Neuron (in vitro differentiated cells): ENCODE measurements around the gene PRMT1.
"Not testable (repeated sequence)": the region's sequence is repeated elsewhere in the genome, so short reads cannot be mapped to it uniquely, and the experiment has no call there.

Experiments
- H2AFZ ChIP-seq: one replicate; pipeline ENCODE4 v1.6.1; 2013; ENCODE audit warnings: low read depth, mild to moderate bottlenecking, inconsistent platforms, low read length, moderate library complexity
- H3K27me3 ChIP-seq: one replicate; pipeline ENCODE4 v1.6.1; 2013; ENCODE audit warnings: low read length; ENCODE audit not compliant: insufficient read depth
- H3K36me3 ChIP-seq: one replicate; pipeline ENCODE4 v1.6.1; 2013; ENCODE audit warnings: low read length; ENCODE audit not compliant: insufficient read depth
- H3K4me1 ChIP-seq: one replicate; pipeline ENCODE4 v1.6.1; 2013; ENCODE audit warnings: low read length; ENCODE audit not compliant: insufficient read depth
- H3K4me3 ChIP-seq: 2 replicates; pipeline ENCODE4 v1.5.1; 2013; ENCODE audit warnings: mild to moderate bottlenecking, low read length, moderate library complexity
- H3K9me3 ChIP-seq: one replicate; pipeline ENCODE4 v1.6.1; 2013; ENCODE audit warnings: low read length

PRMT1 gene

DNA sequence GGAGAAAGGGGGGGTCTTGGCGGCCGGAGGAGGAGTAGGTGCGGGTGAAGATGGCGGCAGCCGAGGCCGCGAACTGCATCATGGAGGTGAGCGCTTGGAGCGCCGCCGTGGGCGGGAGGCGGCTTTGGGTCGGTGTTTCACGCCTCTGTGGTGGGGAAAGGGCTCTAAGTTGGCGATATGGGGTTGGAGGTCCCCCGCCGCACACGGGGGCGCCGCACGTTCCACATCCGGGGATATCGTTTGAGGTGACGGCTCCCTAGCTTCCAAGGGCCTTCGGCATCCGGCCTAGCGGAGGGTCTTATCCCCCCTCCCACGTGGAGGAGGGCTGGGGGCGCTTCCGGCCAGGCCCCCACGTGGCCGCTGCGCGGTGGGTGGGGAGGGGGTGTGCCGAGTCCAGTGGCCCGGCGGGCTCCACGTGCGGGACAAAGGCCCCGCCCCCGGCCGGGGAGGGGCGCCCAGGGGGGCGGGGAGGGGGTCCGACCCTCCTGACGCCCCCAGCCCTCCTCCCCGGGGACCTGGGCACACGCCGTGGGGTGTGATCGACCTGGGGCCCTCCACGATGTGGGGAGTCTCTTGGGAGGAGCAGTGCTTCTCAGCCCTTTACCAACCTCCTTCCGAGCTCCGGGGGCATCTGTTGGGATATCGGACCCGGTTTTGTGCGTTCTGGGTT lies at the start of gene PRMT1:
TSS of gene PRMT1 (plus strand) at position 41 of the 670 bp plus-strand sequence. CDS start at position 51, 10 bp downstream.
- H3K9me3 ChIP-seq = no peaks in the 10 kb centered on the region
- H3K36me3 ChIP-seq = peaks cover 18% of the 10 kb centered on the region
- peaks cover 28% of the 10 kb centered on the region for H3K4me1 ChIP-seq
- peak within 1 kb of the TSS; percentile 73 for H2AFZ ChIP-seq
- peak within 1 kb of the TSS; percentile 95 for H3K4me3 ChIP-seq
- no peaks in the 10 kb centered on the region for H3K27me3 ChIP-seq

GRCh38 chr19:49629659-49630058 lies 47.4 kb upstream of the PRMT1 start:
- H3K4me1 ChIP-seq = no peaks in the 10 kb centered on the region
- no peak overlapping the region for H3K4me3 ChIP-seq
- H3K27me3 ChIP-seq = no peaks in the 10 kb centered on the region
- H2AFZ ChIP-seq = no peak overlapping the region
- H3K9me3 ChIP-seq = no peaks in the 10 kb centered on the region
- H3K36me3 ChIP-seq = peaks cover 25% of the 10 kb centered on the region

DNA sequence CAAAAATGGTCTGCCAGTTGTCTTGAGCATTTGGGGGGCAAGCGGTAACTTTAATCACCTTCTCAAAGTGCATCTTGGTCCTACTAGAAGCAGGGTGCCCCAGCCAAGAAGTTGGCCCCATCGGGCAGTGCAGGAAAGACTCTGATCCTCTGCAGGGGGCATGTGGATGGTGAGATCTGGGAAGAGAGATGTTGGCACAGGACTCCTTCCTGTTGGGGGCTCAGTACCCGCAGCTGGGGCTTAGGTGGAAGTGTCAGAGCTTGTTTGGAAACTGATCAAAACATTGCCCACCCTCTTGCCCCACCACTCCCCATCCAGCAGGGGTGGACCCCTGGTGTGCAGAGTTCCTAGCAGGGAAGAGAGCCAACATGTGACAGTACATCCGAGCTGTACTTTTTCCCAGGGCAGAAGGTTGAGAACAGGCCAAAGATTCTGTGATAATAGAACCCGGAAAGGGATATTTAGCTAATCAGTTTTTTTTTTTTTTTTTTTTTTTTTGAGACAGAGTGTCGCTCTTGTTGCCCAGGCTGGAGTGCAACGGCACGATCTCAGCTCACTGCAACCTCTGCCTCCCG lies 46.0 kb upstream of the PRMT1 start:
- Histone ChIP-seq H3K4me3 (no peak overlapping the region), H3K36me3 (peaks cover 14% of the 10 kb centered on the region), H3K27me3 (no peaks in the 10 kb centered on the region), H3K9me3 (no peaks in the 10 kb centered on the region), H3K4me1 (peaks cover 4% of the 10 kb centered on the region), H2AFZ (no peak overlapping the region)

- Histone ChIP-seq H3K4me3 (no peak overlapping the region), H3K27me3 (no peaks in the 10 kb centered on the region), H3K4me1 (peaks cover 10% of the 10 kb centered on the region), H3K9me3 (no peaks in the 10 kb centered on the region), H2AFZ (no peak overlapping the region), H3K36me3 (peaks cover 8% of the 10 kb centered on the region)
These were observed 45.4 kb upstream of the PRMT1 start for GRCh38 chr19:49631610-49632192.

GRCh38 chr19:49632576-49632975 lies 44.5 kb upstream of the PRMT1 start:
- peaks cover 8% of the 10 kb centered on the region for H3K36me3 ChIP-seq
- H3K4me1 ChIP-seq = peaks cover 13% of the 10 kb centered on the region

GRCh38 chr19:49633273-49633672 lies 43.8 kb upstream of the PRMT1 start:
- H3K27me3 ChIP-seq, H3K36me3 ChIP-seq, H3K9me3 ChIP-seq, H3K4me3 ChIP-seq, H2AFZ ChIP-seq: not testable (repeated sequence)
- H3K4me1 ChIP-seq = peaks cover 19% of the 10 kb centered on the region

More at GRCh38 chr19:49632576-49632975, 44.5 kb upstream of the PRMT1 start:
- Histone ChIP-seq H3K4me3 (no peak overlapping the region), H3K9me3 (no peaks in the 10 kb centered on the region), H3K27me3 (no peaks in the 10 kb centered on the region), H2AFZ (no peak overlapping the region)

DNA sequence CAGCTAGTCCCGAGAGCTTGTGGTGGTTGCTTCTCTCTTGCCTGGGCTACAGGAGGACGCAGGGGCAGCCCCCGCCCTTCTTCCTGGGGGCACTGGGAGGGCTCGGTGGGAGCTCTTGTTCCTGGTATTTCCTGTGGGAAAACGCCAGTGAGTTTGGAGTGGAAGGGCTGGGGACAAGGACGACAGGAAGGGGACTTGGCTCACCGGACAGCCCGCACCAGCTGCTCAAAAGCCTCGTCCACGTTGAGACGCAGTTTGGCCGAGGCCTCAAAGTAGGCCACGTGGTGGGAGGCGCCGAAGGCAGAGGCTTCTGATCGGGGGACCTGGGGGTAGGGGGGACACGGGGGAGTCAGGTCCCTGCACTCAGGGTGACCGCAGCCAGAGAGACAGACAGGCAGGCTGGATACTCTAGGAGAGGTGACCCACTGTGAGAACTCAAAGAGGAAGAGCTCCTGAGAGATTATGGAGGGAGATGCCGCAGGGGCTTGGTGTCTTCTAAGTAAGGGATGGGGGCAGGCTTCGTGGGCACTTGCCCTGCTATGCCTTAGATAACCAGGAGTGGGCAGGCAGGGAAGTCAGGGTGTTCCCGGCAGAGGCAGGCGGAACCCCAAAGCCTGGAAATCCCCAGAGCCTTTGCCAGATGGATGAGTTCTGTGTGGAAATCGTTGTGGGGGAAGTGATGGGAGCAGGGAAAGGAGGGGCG lies 41.4 kb upstream of the PRMT1 start:
- Histone ChIP-seq H3K9me3 (no peaks in the 10 kb centered on the region), H3K4me1 (peaks cover 26% of the 10 kb centered on the region), H2AFZ (no peak overlapping the region), H3K36me3 (no peaks in the 10 kb centered on the region), H3K4me3 (no peak overlapping the region), H3K27me3 (no peaks in the 10 kb centered on the region)

- no peaks in the 10 kb centered on the region for H3K27me3 ChIP-seq
- no peaks in the 10 kb centered on the region for H3K36me3 ChIP-seq
- H3K4me3 ChIP-seq = no peak overlapping the region
- no peaks in the 10 kb centered on the region for H3K9me3 ChIP-seq
- no peak overlapping the region for H2AFZ ChIP-seq
- peaks cover 33% of the 10 kb centered on the region for H3K4me1 ChIP-seq
These were observed 40.7 kb upstream of the PRMT1 start for GRCh38 chr19:49636233-49636932.

DNA sequence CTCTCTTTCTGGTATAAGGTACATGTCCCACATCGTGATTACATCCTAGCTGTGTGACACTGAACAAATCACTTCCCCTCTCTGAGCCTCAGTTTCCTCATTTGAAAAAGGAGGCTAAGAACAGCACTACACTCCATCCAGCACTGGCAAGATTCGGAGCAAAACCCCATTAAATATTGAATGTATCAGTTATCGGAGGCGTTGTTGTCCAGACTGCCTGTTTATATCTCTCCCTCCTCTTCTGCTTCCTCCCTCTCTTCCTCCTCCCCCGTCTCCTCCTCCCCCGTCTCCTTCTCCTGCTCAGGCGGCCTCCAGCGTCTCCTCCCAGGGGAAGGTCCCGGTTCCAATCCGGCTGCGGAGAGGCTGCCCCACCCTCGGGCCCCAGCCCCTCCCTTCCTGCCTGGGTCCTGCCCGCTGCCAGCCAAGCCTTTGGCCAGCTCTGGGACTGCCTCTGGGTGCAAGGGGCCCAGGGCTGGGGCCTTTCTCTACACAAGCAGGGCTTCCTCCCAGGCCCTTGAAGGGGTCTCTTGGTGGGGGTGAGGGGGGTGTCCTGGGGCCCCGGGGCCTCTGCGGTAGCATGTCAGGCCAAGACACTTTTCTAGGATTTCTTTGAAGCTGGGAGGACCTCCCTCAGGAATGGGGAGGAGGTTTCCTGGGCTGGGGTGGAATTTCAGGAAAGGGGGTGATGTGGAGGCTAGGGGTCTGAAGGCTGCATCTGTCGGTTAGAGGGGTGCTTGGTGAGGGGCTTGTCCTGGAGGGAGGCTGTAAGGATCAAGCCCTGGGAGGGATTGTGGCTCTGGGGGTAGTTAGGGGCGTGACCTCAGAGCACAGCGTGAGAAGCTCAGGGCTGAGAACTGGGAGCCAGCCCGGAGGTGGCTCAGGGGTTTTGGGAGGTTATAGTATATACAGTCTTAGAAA lies 39.0 kb upstream of the PRMT1 start:
- H3K4me3 ChIP-seq = no peak overlapping the region
- H3K27me3 ChIP-seq = no peaks in the 10 kb centered on the region
- no peaks in the 10 kb centered on the region for H3K36me3 ChIP-seq
- H3K9me3 ChIP-seq = no peaks in the 10 kb centered on the region
- peaks cover 38% of the 10 kb centered on the region for H3K4me1 ChIP-seq
- no peak overlapping the region for H2AFZ ChIP-seq

GRCh38 chr19:49639401-49640112 lies 37.5 kb upstream of the PRMT1 start:
- peaks cover 4% of the 10 kb centered on the region for H3K36me3 ChIP-seq
- H3K4me3 ChIP-seq = peak overlapping the region; percentile 33
- peak overlapping the region; percentile 23 for H2AFZ ChIP-seq
- H3K9me3 ChIP-seq = no peaks in the 10 kb centered on the region
- H3K27me3 ChIP-seq = no peaks in the 10 kb centered on the region
- H3K4me1 ChIP-seq = peaks cover 45% of the 10 kb centered on the region

- Histone ChIP-seq H3K4me1 (peaks cover 45% of the 10 kb centered on the region), H3K4me3 (peak within 1 kb of the TSS; percentile 60), H3K9me3 (no peaks in the 10 kb centered on the region), H3K27me3 (no peaks in the 10 kb centered on the region), H3K36me3 (peaks cover 10% of the 10 kb centered on the region), H2AFZ (peak within 1 kb of the TSS; percentile 23)
These were observed 36.8 kb upstream of the PRMT1 start, which contains the start of gene RRAS for GRCh38 chr19:49640113-49640898. RRAS (minus strand) TSS chr19:49640143; CDS start chr19:49640098, 45 bp downstream.
